Measurements from ENCODE around the gene CACNA1C. TPM values are rescaled to one million over a fixed set of nuclear protein-coding genes. Genes with fewer than 3 reads are reported as not detected.

CACNA1C gene
- total RNA-seq, 2 donors from 2014 or later, result 4.4 to 10.1 TPM

- ATAC-seq (no peak), DNase-seq (no peak)
- intact Hi-C loops (cut with DNase I, micrococcal nuclease), result no loop called here
These were observed 320.5 kb downstream of the CACNA1C start for GRCh38 chr12:2373307-2373706.

GRCh38 chr12:2374092-2374906 is 321.5 kb downstream of the CACNA1C start:
- ATAC-seq (no peak), DNase-seq (no peak)
- intact Hi-C loops (cut with DNase I, micrococcal nuclease), result no loop called here

- ATAC-seq (no peak), DNase-seq (no peak)
- intact Hi-C loops (cut with DNase I, micrococcal nuclease), result no loop called here
These were observed 323.1 kb downstream of the CACNA1C start for GRCh38 chr12:2375871-2376270.

GRCh38 chr12:2376908-2377657 is 324.3 kb downstream of the CACNA1C start:
- peak; percentile 58 for ATAC-seq
- no peak for DNase-seq
- intact Hi-C loops (cut with DNase I, micrococcal nuclease), result no loop called here

- no peak for ATAC-seq
- DNase-seq, result no peak
- intact Hi-C loops (cut with DNase I, micrococcal nuclease), result no loop called here
These were observed 326.1 kb downstream of the CACNA1C start for GRCh38 chr12:2378835-2379330.

- ATAC-seq, result no peak
- DNase-seq, result no peak
- intact Hi-C loops (cut with DNase I, micrococcal nuclease), result no loop called here
These were observed 328.2 kb downstream of the CACNA1C start for GRCh38 chr12:2380946-2381345.

GRCh38 chr12:2382370-2383155 is 329.8 kb downstream of the CACNA1C start:
- ATAC-seq (peak; percentile 23), DNase-seq (peak in 1 of 2 donors; percentile 7)
- intact Hi-C loops (cut with DNase I, micrococcal nuclease), result no loop called here

- ATAC-seq (peak; percentile 91), DNase-seq (no peak)
- intact Hi-C loops (cut with DNase I, micrococcal nuclease), result no loop called here
These were observed 330.7 kb downstream of the CACNA1C start for GRCh38 chr12:2383325-2384028.

- DNase-seq (no peak), ATAC-seq (peak; percentile 20)
- intact Hi-C loops (cut with DNase I, micrococcal nuclease), result no loop called here
These were observed 331.2 kb downstream of the CACNA1C start for GRCh38 chr12:2384029-2384386.

GRCh38 chr12:2384533-2385351 is 332.0 kb downstream of the CACNA1C start:
- no peak for DNase-seq
- ATAC-seq, result no peak
- intact Hi-C loops (cut with DNase I, micrococcal nuclease), result no loop called here

GRCh38 chr12:2385529-2385928 is 332.7 kb downstream of the CACNA1C start:
- DNase-seq (no peak), ATAC-seq (no peak)
- intact Hi-C loops (cut with DNase I, micrococcal nuclease), result no loop called here

GRCh38 chr12:2386566-2386965 is 333.8 kb downstream of the CACNA1C start:
- ATAC-seq (no peak), DNase-seq (no peak)
- intact Hi-C loops (cut with DNase I, micrococcal nuclease), result no loop called here

- DNase-seq, result no peak
- intact Hi-C loops (cut with DNase I, micrococcal nuclease), result no loop called here
- no peak for ATAC-seq
These were observed 334.5 kb downstream of the CACNA1C start for GRCh38 chr12:2387103-2387834.

- DNase-seq, result peak in 1 of 2 donors; percentile 17
- intact Hi-C loops (cut with DNase I, micrococcal nuclease), result no loop called here
- no peak for ATAC-seq
These were observed 336.4 kb downstream of the CACNA1C start for GRCh38 chr12:2389079-2389790.

GRCh38 chr12:2390133-2390532 is 337.3 kb downstream of the CACNA1C start:
- ATAC-seq, result no peak
- intact Hi-C loops (cut with DNase I, micrococcal nuclease), result no loop called here
- peak in 1 of 2 donors; percentile 2 for DNase-seq

GRCh38 chr12:2390850-2391390 is 338.1 kb downstream of the CACNA1C start:
- intact Hi-C loops (cut with DNase I, micrococcal nuclease), result no loop called here
- no peak for DNase-seq

More at GRCh38 chr12:2390850-2391390, 338.1 kb downstream of the CACNA1C start:
- no peak for ATAC-seq

Data from left colon (tissue), 2 donors.